ENCODE data around the gene ADGRB2. TPM values are rescaled to one million over a fixed set of nuclear protein-coding genes. Genes with fewer than 3 reads are reported as not detected.

The ADGRB2 gene
- total RNA-seq, 4 donors from 2014 or later = 0.18 to 2.1 (median 0.86) TPM

- no peak for DNase-seq
- Histone ChIP-seq H3K4me3 (no peak overlapping the region), H3K27ac (no peak overlapping the region), H3K36me3 (no peaks in the 10 kb centered on the region), H3K27me3 (no peaks in the 10 kb centered on the region), H3K9me3 (no peaks in the 10 kb centered on the region), H3K4me1 (peaks cover 0 to under 1% (median 0%) of the 10 kb centered on the region in 3 donors)
- 64 to 74% methylated on average over 6 to 8 of the region's 25 CpGs for WGBS, 2 donors
- intact Hi-C loops (cut with DNase I) = no loop called here
- TF ChIP-seq POLR2A (IDR thresholded peaks at IDR 0.05) = no peak
- no peak for TF ChIP-seq CTCF (IDR thresholded peaks at IDR 0.05)
These were observed 33.6 kb downstream of the ADGRB2 start for GRCh38 chr1:31730336-31731048.

GRCh38 chr1:31727849-31728248 lies 36.3 kb downstream of the ADGRB2 start:
- intact Hi-C loops (cut with DNase I) = no loop called here

GRCh38 chr1:31727195-31727594 lies 36.9 kb downstream of the ADGRB2 start:
- no peak for TF ChIP-seq POLR2A (IDR thresholded peaks at IDR 0.05)
- no peak for TF ChIP-seq CTCF (IDR thresholded peaks at IDR 0.05)
- 59 to 100% methylated on average over 5 to 9 of the region's 14 CpGs for WGBS, 2 donors
- H3K27ac ChIP-seq = no peak overlapping the region
- no peaks in the 10 kb centered on the region for H3K36me3 ChIP-seq
- H3K4me3 ChIP-seq = no peak overlapping the region
- H3K27me3 ChIP-seq = peaks cover 0 to 9% (median 0%) of the 10 kb centered on the region in 4 donors
- no peaks in the 10 kb centered on the region for H3K4me1 ChIP-seq
- no peak for DNase-seq
- H3K9me3 ChIP-seq = no peaks in the 10 kb centered on the region
- intact Hi-C loops (cut with DNase I) = no loop called here

More at GRCh38 chr1:31727849-31728248, 36.3 kb downstream of the ADGRB2 start:
- WGBS, 2 donors = 80% methylated on average over 3 of the region's 19 CpGs; no CpG with 5 or more reads in 1 of the 2 donors
- Histone ChIP-seq H3K36me3 (no peaks in the 10 kb centered on the region), H3K27me3 (peaks cover 0 to 4% (median 0%) of the 10 kb centered on the region in 4 donors), H3K4me3 (no peak overlapping the region), H3K9me3 (no peaks in the 10 kb centered on the region), H3K4me1 (no peaks in the 10 kb centered on the region), H3K27ac (no peak overlapping the region)
- TF ChIP-seq CTCF (IDR thresholded peaks at IDR 0.05) = no peak
- TF ChIP-seq POLR2A (IDR thresholded peaks at IDR 0.05) = no peak
- no peak for DNase-seq

GRCh38 chr1:31726715-31727114 lies 37.4 kb downstream of the ADGRB2 start:
- intact Hi-C loops (cut with DNase I) = no loop called here
- no peaks in the 10 kb centered on the region for H3K9me3 ChIP-seq

More at GRCh38 chr1:31726715-31727114, 37.4 kb downstream of the ADGRB2 start:
- no peak for DNase-seq
- TF ChIP-seq CTCF (IDR thresholded peaks at IDR 0.05) = no peak
- TF ChIP-seq POLR2A (IDR thresholded peaks at IDR 0.05) = no peak
- Histone ChIP-seq H3K36me3 (no peaks in the 10 kb centered on the region), H3K27ac (no peak overlapping the region), H3K27me3 (peaks cover 0 to 12% (median 0%) of the 10 kb centered on the region in 4 donors), H3K4me3 (no peak overlapping the region), H3K4me1 (no peaks in the 10 kb centered on the region)
- WGBS, 2 donors = 72 to 100% methylated on average over 2 of the region's 4 CpGs

Measured in esophagus squamous epithelium (tissue), 5 donors.